Chondrocyte (in vitro differentiated cells): ENCODE results near the gene LSM3. TPM values are rescaled to one million over a fixed set of nuclear protein-coding genes. Genes with fewer than 3 reads are reported as not detected.

ENCODE experiments used
- DNase-seq: peaks from one replicate; pipeline ENCODE4 v3.0.0; 2021; ENCODE audit warnings: mixed read lengths, low spot score
- H3K27ac Mint-ChIP-seq: one replicate; pipeline ENCODE4 v1.8.0; 2021; ENCODE audit warnings: mild to moderate bottlenecking, moderate library complexity, mixed read lengths; ENCODE audit not compliant: unreplicated experiment
- H3K27me3 Mint-ChIP-seq: 2 replicates; pipeline ENCODE4 v1.8.0; 2021; ENCODE audit warnings: low read depth, mixed read lengths
- H3K36me3 Mint-ChIP-seq: 2 replicates; pipeline ENCODE4 v1.8.0; 2021; ENCODE audit warnings: low read depth, mixed read lengths
- H3K4me1 Mint-ChIP-seq: 2 replicates; pipeline ENCODE4 v1.8.0; 2021; ENCODE audit warnings: low read depth, mild to moderate bottlenecking, mixed read lengths
- H3K4me3 Mint-ChIP-seq: one replicate; pipeline ENCODE4 v1.8.0; 2021; ENCODE audit warnings: mild to moderate bottlenecking, moderate library complexity, mixed read lengths; ENCODE audit not compliant: unreplicated experiment
- H3K9me3 Mint-ChIP-seq: 2 replicates; pipeline ENCODE4 v1.8.0; 2021; ENCODE audit warnings: low read depth, mixed read lengths
- total RNA-seq: library from RNA; stranded (reverse); gene quantifications from 3 replicates; pipeline ENCODE4 v1.2.1, GENCODE V29; 2021
- TF ChIP-seq, protein P1 (sequence below): fragments of 200-600 bp; sonication (generic); IDR thresholded peaks from 2 replicates; pipeline ENCODE4 v1.5.0; 2021; ENCODE audit warnings: antibody characterized with exemption, mild to moderate bottlenecking, moderate library complexity

The LSM3 gene
- total RNA-seq, 1 donor from 2014 or later = 8.1 TPM

- Mint-ChIP-seq H3K27me3 (peaks cover 2% of the 10 kb centered on the region), H3K4me1 (no peaks in the 10 kb centered on the region), H3K9me3 (no peaks in the 10 kb centered on the region), H3K4me3 (no peak overlapping the region), H3K36me3 (peaks cover 1% of the 10 kb centered on the region), H3K27ac (no peak overlapping the region)
- TF ChIP-seq, protein P1, sequence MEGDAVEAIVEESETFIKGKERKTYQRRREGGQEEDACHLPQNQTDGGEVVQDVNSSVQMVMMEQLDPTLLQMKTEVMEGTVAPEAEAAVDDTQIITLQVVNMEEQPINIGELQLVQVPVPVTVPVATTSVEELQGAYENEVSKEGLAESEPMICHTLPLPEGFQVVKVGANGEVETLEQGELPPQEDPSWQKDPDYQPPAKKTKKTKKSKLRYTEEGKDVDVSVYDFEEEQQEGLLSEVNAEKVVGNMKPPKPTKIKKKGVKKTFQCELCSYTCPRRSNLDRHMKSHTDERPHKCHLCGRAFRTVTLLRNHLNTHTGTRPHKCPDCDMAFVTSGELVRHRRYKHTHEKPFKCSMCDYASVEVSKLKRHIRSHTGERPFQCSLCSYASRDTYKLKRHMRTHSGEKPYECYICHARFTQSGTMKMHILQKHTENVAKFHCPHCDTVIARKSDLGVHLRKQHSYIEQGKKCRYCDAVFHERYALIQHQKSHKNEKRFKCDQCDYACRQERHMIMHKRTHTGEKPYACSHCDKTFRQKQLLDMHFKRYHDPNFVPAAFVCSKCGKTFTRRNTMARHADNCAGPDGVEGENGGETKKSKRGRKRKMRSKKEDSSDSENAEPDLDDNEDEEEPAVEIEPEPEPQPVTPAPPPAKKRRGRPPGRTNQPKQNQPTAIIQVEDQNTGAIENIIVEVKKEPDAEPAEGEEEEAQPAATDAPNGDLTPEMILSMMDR = no peak
- DNase-seq = no peak
Measured at GRCh38 chr3:14244521-14245247, 66.1 kb downstream of the LSM3 start.

GRCh38 chr3:14245248-14245639, 66.6 kb downstream of the LSM3 start:
- H3K4me3 Mint-ChIP-seq = no peak overlapping the region
- H3K27ac Mint-ChIP-seq = no peak overlapping the region
- H3K9me3 Mint-ChIP-seq = no peaks in the 10 kb centered on the region

GRCh38 chr3:14245822-14246221, 67.2 kb downstream of the LSM3 start:
- TF ChIP-seq, protein P1 = no peak
- no peak overlapping the region for H3K4me3 Mint-ChIP-seq
- no peaks in the 10 kb centered on the region for H3K9me3 Mint-ChIP-seq
- H3K27ac Mint-ChIP-seq = no peak overlapping the region
- peaks cover 2% of the 10 kb centered on the region for H3K27me3 Mint-ChIP-seq
- H3K4me1 Mint-ChIP-seq = no peaks in the 10 kb centered on the region
- DNase-seq = no peak
- H3K36me3 Mint-ChIP-seq = no peaks in the 10 kb centered on the region

More at GRCh38 chr3:14245248-14245639, 66.6 kb downstream of the LSM3 start:
- TF ChIP-seq, protein P1 = no peak
- Mint-ChIP-seq H3K4me1 (no peaks in the 10 kb centered on the region), H3K27me3 (peaks cover 2% of the 10 kb centered on the region), H3K36me3 (no peaks in the 10 kb centered on the region)
- no peak for DNase-seq

GRCh38 chr3:14246414-14246813, 67.8 kb downstream of the LSM3 start:
- H3K4me3 Mint-ChIP-seq = no peak overlapping the region
- no peak overlapping the region for H3K27ac Mint-ChIP-seq
- H3K27me3 Mint-ChIP-seq = peaks cover 2% of the 10 kb centered on the region
- H3K9me3 Mint-ChIP-seq = no peaks in the 10 kb centered on the region
- no peak for DNase-seq
- H3K4me1 Mint-ChIP-seq = no peaks in the 10 kb centered on the region
- TF ChIP-seq, protein P1 = no peak
- H3K36me3 Mint-ChIP-seq = no peaks in the 10 kb centered on the region

DNA sequence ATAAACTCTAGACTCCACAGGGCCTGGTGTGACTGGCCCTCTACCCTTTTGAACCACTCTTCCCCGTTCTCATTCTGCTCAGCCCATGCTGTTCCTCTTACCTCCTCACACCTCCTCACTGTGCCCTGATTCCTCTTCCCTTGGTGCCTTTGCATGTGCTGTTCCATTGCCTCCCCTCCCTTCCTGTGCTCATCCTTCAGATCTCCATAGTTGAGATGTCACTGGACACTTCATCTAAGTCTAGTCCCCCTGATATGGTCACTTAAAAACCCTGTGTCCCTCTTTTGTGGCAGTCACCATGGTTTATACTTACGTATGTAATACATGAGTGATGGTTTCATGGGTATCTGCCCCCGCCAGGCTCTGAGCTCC, 69.8 kb downstream of the LSM3 start:
- Mint-ChIP-seq H3K27ac (no peak overlapping the region), H3K4me3 (no peak overlapping the region), H3K27me3 (peaks cover 3% of the 10 kb centered on the region), H3K36me3 (no peaks in the 10 kb centered on the region), H3K4me1 (no peaks in the 10 kb centered on the region), H3K9me3 (no peaks in the 10 kb centered on the region)
- TF ChIP-seq, protein P1 = no peak
- DNase-seq = no peak
